ENCODE results near the gene SLC29A2. TPM values are rescaled to one million over a fixed set of nuclear protein-coding genes. Genes with fewer than 3 reads are reported as not detected.
A peak's percentile ranks its signal among the peaks of the same experiment; 100 is the strongest.
"Not testable (repeated sequence)": the region's sequence is repeated elsewhere in the genome, so short reads cannot be mapped to it uniquely, and the experiment has no call there.

Gene SLC29A2
- total RNA-seq, 1 experiment from 2014 or later: 1.6 TPM

DNA sequence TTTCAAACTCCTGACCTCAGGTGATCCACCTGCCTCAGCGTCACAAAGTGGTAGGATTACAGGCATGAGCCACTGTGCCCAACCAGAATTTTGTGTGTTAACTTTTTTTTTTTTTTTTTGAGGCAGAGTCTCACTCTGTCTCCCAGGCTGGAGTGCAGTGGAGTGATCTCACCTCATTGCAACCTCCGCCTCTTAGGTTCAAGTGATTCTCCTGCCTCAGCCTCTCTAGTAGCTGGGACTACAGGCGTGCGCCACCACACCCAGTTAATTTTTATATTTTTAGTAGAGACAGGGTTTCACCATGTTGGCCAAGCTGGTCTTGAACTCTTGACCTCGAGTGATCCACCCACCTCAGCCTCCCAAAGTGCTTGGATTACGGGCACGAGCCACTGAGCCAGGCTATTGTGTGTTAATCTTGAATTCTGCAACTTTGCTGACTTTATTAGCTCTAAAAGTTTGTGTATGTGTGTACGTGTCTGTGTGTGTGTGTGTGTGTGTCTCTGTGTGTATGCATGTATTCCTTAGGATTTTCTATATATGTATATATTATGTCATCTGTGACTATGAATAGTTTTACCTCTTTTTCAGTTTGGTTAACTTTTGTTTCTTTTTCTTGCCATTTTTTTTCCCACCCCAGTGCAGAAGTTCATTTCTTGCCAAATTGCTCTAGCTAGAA lies 20.9 kb downstream of the SLC29A2 start:
- not testable (repeated sequence) for DNase-seq (ENCODE audit: low read depth)

DNA sequence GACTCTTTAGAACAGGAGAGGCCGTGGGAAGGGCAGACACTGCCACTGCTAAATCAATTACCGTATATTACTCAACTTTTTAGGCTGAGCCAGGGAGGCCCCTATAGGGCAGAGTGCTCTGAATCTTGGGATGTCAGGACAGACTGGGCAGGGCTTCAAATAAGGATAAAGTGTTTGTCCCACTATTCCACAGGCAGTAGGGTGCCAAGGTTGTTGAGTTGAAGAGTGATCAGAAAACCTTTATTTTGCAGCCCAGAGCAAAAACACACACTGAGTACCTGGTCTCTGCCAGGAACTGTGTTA lies 22.5 kb downstream of the SLC29A2 start:
- DNase-seq (ENCODE audit: low read depth): no peak

DNA sequence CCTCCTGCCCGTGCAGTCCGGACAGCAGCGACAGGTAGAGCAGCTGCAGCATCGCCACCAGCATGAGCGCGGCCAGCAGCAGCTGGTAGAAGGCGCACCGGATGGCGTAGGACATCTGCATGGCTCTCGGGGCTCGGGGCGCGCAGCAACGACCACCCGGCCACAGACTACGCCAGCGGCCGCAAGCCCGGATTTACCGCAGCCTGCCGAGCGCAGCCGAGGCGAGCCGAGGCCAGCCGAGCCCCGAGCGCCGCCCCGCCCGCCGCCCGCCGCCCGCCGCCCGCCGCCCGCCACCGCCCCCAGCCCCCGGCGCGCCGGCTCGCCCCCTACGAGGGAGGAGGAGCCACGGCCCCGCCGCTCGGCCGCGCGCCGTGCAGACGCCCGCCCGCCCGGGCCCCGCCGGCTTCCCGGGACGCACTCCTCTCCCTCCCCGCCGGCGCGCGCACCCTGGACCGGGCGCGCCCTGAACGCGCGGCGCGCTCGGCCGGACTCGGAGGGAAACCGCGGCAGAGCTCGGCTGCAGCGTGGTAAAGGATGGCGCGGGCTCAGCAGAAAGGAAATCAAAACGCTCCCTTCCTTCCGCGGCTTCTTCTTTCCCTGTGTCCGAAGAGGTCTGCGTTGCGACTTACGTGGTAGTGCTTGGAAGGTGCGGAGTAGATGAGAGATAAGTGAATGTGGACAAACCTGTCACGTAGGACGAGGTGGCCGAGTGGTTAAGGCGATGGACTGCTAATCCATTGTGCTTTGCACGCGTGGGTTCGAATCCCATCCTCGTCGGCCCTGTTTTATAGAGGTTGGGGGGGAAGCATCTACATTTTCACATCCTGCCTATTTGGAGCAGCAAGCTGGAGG lies 23.9 kb downstream of the SLC29A2 start, which contains the start of gene B4GAT1:
Gene B4GAT1 (minus strand): TSS at position 205 of the 852 bp plus-strand sequence. CDS start 84 bp downstream, at position 121.
- DNase-seq (ENCODE audit: low read depth): peak; percentile 86

DNA sequence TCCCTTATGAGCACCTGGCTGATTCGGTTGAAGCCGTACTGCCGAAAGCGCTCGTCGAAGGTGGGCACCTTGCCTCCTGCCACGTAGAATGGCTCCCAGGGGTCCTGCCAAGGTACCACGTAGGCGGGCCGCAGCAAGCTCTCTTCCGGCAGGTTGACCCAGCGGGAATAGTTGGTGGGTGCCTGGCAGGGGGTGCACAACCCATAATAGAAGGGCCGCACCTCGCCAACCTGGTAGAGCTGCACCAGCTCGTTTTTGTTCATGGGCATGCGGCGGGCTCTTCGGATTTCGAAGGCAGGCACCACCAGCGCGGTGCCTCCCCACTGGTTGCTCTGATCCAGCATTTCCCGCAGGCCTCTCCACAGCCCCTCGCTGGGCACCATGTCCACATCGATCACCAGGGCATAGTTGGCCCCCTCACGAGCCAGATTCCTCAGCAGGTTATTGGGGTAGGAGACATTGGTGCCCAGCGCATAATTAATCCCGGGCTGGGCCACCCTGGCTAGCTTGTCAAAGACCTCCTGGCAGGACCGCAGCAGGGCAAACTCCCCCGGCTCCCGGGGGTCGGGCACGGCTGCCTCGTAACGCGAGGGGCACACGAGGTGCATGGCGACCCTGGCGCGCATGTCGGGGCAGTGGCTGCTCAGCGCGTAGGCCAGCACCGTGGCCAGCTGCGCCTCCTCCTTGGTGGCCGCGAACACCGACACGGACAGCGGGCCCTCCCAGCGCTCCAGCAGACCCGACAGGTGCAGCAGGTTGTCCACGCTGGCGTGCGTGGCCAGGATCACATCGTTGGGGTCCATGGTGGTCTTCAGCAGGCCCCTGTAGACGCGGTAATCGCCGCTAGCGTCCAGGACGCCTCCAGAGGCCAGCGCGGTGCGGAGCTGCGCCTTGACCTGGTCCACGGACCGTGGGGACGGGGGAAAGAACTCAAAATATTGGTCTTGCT lies 24.8 kb downstream of the SLC29A2 start:
- DNase-seq (ENCODE audit: low read depth): no peak

DNA sequence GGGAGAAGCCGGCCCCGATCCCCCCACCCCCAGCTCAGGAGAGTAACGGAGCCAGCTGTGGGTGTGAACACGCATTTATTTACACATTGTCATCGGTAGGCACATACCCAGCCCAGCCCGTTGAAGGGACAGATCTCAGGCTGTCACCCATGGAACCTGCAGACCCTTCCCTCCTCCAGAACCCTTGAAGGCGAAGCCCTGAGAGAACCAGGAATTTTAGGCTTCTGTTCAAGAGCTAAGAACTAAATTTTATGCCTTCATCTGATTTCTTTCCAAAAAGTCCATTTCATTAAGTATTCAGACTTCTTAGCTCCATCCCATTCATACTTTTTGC lies 26.3 kb downstream of the SLC29A2 start:
- no peak for DNase-seq (ENCODE audit: low read depth)

DNA sequence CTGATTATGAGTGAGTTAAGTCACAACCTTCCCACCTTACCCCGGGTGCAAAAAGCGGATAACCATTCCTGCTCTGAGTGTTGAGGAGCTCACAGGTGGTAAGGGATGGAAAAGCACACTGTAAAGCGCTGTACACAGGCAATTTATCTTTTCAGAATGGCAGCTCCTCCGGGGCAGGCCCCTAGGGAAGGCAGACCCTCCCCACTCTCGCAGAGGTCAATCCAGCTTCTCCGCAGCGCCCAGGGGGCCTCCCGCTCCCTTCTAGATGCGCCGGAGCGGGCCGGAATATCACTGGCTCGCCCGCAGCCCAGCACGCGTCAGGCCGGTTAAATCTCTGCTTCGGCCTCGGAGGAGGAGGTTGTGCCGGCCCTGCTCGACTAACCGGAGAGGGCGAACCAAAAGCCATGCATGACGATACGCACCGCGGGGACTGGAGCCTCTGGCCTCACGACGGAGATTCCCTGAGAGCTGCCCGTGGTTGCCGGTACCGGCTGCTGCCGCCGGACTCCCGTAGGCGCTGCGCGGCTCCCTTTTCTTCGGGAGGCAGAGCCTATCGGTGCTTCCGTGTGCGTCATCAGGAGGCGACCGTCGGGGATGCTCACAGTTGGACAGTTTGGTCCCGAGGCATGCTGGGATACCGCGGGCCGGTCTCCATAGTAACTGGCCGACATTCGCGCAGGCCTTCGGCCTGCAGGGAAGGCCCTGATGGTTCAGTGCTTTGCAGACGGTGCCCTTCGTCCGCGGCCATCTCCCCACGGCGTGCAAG lies 26.8 kb downstream of the SLC29A2 start, which contains the start of gene BRMS1:
Gene BRMS1 (minus strand): TSS at position 555 of the 766 bp plus-strand sequence. CDS start 2,870 bp downstream, outside the sequence.
- DNase-seq (ENCODE audit: low read depth): peak; percentile 97

DNA sequence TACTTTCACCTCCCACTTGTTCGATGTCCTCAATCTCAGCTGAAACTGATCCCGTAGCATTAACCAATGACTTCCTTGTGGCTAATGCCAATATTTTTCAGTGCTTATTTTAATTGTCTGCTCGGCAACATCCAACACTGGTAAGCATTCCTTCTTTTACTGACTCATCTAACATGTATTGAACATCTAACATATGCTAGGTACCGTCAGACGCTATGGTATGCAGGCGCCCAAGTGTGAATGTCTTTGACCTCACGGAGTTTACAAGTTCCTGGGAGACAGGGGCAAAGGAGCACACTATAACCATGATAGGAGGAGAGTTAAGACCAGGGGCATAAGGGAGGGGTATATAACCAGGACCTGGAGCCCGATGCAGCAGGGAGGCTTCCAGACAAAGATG lies 28.4 kb downstream of the SLC29A2 start:
- DNase-seq (ENCODE audit: low read depth): no peak

DNA sequence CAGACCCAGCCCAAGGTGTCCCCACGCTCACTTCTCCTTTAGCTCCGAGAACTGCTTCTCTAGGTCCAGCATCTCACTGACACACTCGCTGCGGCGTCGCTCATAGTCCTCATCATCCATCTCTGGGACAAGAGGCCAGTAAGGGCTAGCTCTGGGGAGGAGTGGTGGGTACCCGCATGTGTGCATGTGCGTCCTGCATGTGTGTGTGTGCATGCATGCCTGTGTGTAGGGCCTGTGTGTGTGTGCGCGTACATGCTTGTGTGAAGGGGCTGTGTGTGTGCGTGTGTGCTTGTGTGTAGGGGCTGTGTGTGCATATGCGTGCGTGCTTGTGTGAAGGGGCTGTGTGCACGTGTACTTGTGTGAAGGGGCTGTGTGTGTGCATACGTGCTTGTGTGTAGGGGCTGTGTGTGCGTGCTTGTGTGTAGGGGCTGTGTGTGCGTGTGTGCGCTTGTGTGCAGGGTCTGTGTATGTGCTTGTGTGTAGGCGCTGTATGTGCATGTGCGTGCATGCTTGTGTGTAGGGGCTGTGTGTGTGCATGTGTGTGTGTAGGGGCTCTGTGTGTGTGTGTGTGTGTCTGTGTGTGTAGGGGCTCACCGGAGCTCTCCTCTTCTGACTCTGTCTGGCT lies 29.9 kb downstream of the SLC29A2 start:
- DNase-seq (ENCODE audit: low read depth): no peak

DNA sequence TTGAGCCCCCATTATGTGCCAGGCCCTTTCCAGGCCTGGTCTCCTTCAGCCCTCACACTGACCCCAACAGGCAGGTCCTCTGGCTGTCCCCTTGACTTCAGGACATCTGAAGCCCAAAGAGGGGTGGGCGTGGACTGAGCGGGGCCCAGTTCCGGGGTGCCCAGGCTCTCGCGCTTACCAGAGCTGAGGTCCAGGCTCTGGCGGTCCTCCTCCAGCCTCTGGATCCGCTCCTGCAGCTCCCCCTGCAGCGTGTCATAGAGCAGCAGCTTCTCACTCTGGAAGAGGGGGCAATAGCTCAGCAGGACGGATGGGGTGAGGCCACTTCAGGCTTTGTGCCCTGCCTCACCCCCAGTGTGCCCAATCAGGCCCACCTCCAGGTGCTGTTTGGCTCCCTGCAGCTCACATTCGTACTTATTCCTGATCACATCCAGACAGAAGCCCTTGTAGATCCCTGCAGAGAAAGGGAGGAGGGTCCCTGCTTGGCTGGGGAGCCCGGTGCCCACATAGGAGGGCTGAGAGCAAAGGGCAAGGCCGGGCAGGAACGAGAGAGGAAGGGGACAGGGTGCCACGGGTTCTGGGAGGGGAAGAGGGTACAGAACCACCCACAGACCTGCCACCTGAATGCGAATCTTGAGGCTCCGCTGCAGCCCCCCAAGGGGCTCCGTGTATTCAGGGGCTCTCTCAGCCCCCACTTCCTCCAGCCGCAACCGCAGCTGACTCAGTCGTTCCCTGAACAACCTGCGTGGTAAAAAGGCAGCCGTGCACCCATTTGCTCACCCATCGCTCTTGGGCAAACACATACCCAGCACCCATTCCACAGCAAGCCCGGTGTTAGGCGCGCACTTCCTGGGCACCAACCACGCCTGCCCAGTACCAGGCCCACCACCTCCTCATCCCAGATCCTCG lies 30.7 kb downstream of the SLC29A2 start:
- no peak for DNase-seq (ENCODE audit: low read depth)

DNA sequence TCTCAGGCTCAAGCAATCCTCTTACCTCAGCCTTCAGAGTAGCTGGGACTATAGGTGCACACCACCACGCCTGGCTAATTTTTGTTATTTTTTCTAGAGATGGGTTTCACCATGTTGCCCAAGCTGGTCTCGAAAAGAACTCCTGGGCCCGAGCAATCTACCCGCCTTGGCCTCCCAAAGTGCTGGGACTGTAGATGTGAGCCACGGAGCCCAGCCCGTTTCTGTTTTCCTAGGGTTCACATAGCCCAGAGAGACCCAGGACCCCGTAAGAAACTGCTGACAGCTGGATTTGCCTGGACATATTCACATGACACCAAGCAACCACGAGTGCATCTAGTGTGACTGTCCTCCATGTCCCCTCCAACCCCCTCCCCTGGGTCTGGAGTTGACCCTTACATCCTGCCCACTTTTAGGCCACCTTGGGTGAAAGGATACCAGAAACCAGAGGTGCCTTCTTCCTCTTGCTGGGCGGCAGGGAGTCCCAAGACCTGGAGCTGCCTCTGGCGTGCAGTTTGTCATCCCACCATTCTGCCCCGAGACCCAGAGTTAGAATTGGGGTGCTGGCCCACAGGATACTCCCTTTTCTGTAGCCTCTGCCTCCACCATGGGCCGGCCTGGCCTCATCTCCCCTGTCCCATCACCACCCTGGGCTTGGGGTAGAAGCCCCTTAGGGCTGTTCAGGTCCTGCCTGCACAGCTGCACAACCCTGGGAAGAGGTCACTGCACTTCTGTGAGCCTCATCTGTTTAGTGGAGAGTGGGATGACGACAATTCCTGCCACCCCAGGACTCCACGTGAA lies 31.7 kb downstream of the SLC29A2 start:
- no peak for DNase-seq (ENCODE audit: low read depth)

DNA sequence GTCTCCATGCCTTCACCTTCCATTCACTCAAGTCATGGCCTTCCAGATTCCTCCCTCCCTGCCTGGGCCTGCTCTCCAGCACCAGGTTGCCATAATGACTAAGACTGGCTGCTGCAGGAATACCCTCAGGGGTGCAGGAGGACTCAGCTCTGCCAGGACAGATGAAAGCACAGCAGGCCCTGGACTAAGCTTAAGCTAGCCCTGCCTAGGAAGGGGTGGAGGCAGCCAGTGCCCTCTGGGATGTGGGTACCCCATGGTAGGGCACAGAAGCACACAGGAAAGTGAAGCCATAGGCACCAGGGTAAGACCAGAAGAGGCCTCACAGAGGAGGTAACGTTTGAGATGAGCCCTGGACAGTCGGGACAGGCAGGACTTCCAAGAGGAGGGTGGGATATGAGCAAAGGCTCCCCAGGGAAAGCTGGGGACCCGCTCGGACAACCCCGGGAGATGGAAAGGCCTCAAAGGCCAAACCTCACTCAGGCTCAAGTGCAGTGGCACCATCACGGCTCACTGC lies 32.3 kb downstream of the SLC29A2 start:
- DNase-seq (ENCODE audit: low read depth): peak; percentile 91

DNA sequence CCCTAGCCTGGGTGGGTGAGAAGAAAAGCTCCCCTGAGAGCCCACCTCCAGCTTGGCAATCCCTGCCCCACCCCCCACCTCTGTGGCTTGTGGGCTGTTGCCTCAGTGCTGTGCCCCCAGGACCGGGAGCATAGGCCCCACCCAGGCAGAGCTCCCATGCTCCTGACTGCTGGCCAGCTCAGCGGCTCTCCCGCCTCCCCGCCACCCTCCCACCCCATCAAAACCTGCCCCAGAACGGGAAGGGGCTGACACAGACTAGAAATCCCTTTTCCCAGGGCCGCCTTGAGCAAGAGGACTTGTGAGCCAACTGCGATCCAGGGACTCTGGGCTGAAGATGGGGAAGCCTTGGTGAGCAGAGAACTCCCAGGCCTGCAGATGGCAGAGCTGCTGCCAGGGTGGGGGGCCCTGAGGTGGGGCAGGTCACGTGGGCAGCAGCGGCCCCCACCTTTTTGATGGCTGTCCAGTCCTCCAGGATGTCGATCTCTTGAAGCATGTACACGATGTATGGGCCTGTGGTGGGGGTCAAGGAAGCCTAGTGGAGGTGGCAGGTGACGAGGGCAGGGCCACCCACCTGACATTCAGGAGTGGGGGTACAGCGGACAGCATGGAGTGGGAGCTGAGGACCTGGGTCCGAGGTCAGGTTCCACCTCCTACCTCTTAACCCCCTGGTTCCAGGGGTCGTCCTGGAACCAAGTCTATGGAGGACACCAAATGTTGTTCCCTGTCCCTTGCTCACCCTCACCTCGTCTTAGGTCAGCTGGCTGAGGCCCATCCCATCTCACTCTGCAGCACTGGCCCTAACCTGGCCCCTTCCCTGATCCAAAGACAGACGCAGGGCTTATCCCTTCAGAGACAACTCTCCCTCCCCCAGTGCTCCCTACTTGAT lies 33.0 kb downstream of the SLC29A2 start:
- no peak for DNase-seq (ENCODE audit: low read depth)

DNA sequence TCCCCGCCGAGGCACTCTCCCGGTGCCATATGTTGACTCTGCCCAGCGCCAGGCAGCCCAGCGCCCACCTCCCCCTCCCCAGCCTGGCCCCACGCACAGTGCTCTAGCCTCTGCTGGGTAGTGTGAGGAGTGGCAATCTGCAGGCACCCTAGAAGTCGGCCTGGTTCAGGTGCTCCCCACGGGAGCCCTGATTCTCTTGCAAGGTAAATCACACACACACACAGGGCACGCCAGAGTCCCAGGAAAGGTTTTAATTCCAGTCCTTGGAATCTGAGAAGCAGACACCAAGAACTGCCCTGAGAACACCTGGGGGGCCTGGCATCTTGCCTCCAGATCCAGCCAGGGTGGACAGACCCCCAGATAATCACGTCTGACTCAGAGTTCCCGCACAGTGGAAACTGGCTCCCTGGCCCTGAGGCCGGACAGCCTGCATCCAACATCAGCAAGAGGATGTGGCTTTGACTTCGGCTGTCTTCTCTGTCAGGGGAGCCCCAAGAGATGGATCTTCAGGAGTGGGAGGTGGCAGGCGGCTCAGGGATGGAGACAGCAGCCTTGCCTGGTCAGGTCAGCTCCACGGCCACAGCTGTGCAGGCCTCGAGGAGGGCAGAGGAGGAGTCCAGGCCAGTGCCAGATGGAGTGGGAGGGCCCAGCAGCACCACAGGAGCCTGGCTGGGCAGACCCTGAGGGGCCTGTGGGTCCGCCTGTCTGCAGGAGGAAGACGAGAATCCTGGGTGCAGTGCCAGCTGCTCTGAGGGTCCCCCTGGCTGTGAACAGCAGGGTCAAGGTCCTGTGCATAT lies 34.3 kb downstream of the SLC29A2 start:
- DNase-seq (ENCODE audit: low read depth): peak; percentile 70

DNA sequence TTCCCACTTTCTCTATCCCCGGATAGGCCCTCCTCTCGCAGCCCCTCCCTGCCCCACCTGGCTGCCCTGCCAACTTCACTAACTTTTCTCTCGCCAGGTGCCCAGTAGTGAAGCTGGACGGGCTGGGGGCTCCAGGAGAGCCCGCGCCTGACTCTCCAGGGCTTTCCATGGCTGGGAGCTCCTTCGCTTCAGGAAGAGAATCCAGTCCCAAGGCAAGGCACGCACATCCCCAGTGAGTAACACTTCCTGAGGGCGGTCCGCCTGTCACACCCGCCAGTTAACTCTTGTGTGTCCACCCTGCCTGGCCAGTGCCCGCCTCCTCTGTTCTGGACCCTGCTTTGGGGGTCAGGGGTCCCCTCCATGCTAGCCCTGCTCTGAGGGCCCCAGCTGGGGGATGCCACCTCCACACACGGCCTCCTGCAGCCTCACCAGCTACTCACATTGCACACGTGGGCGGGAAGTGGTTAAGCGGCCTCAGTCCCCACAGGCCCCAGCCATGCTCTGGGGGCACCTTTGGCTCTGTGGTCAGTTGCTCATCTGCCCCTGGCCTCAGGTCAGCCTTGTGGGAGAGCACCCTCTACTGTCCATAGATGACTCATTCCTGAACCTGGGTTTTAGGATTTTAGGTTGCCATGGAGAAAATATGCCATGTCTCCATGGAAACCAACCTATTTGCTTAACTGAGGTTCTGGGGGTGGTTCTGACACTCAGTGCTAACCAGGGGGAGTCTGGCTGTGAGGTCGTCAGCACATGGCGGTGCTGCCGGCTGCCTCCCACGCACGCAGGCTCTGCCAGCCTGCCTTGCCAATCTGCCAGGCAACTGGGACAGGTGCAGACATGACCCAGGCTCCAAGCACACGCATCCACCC lies 35.1 kb downstream of the SLC29A2 start, which contains the start of gene RIN1:
Gene RIN1 (minus strand): TSS at position 201 of the 869 bp plus-strand sequence. CDS start 32 bp downstream, at position 169.
- peak; percentile 100 for DNase-seq (ENCODE audit: low read depth)

DNA sequence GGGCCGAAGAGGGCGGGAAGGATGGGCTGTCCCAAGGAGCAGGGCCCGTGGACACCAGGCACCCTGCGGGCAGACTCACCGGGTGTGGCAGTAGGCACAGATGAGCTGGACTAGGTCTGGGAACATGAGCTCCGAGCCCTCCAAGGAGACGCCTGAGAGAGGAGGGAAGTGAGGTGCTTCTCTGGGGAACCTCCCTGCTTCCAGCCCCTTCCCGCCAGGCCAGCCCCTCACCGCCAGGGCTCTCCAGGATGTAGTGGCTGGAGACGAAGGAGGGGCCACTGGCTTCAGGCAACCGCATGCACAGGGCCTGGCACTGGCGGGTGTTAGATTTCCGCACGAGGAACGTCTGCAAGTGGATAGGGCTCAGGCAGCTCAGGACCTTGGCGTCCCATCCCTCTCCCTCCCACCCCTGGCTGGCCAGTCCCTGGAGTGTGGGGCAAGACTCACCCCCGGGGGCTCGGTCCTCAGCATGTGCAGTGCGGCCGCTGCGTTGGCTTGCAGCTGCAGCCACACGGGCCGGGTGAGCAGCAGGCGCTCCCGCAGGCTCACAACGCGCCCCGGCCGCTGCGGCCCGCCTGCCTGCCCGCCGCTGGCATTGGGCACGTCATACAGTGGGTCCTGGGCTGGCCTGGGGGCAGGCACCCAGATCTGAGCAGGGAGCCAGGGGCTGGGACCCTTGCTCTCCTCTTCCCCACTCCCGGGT lies 35.9 kb downstream of the SLC29A2 start:
- peak; percentile 82 for DNase-seq (ENCODE audit: low read depth)

Measured in M059J (cell line).